Measurements from ENCODE around the gene AKAP13.

Gene AKAP13

GRCh38 chr15:85472349-85472748 is 91.9 kb downstream of the AKAP13 start:
- H3K4me3 ChIP-seq (ENCODE audit: low read depth, low read length), result no peak overlapping the region
- DNase-seq (ENCODE audit: low read depth), result no peak
- TF ChIP-seq CTCF (IDR thresholded peaks at IDR 0.05; ENCODE audit: low read depth, low read length), result no peak
- no peak for TF ChIP-seq MYC (IDR thresholded peaks at IDR 0.05; ENCODE audit: low read depth, low read length)
- no peak for TF ChIP-seq POLR2A (IDR thresholded peaks at IDR 0.05; ENCODE audit: extremely low read depth, insufficient read length)
- no peak for TF ChIP-seq MAX (IDR thresholded peaks at IDR 0.05; ENCODE audit: low read depth, low read length)

- H3K4me3 ChIP-seq (ENCODE audit: low read depth, low read length), result no peak overlapping the region
- DNase-seq (ENCODE audit: low read depth), result no peak
- TF ChIP-seq CTCF (IDR thresholded peaks at IDR 0.05; ENCODE audit: low read depth, low read length) (no peak), POLR2A (IDR thresholded peaks at IDR 0.05; ENCODE audit: extremely low read depth, insufficient read length) (no peak), MAX (IDR thresholded peaks at IDR 0.05; ENCODE audit: low read depth, low read length) (no peak), MYC (IDR thresholded peaks at IDR 0.05; ENCODE audit: low read depth, low read length) (no peak)
Measured at GRCh38 chr15:85473455-85473854, 93.1 kb downstream of the AKAP13 start.

GRCh38 chr15:85474700-85475316 is 94.4 kb downstream of the AKAP13 start:
- TF ChIP-seq POLR2A (IDR thresholded peaks at IDR 0.05; ENCODE audit: extremely low read depth, insufficient read length), result no peak
- no peak for TF ChIP-seq CTCF (IDR thresholded peaks at IDR 0.05; ENCODE audit: low read depth, low read length)
- TF ChIP-seq MAX (IDR thresholded peaks at IDR 0.05; ENCODE audit: low read depth, low read length), result no peak
- TF ChIP-seq MYC (IDR thresholded peaks at IDR 0.05; ENCODE audit: low read depth, low read length), result no peak
- DNase-seq (ENCODE audit: low read depth), result no peak
- H3K4me3 ChIP-seq (ENCODE audit: low read depth, low read length), result no peak overlapping the region

- DNase-seq (ENCODE audit: low read depth), result peak; percentile 81
- H3K4me3 ChIP-seq (ENCODE audit: low read depth, low read length), result no peak overlapping the region
- no peak for TF ChIP-seq MAX (IDR thresholded peaks at IDR 0.05; ENCODE audit: low read depth, low read length)
- no peak for TF ChIP-seq CTCF (IDR thresholded peaks at IDR 0.05; ENCODE audit: low read depth, low read length)
- no peak for TF ChIP-seq POLR2A (IDR thresholded peaks at IDR 0.05; ENCODE audit: extremely low read depth, insufficient read length)
Measured at GRCh38 chr15:85475317-85475701, 94.9 kb downstream of the AKAP13 start.

GRCh38 chr15:85475711-85476110 is 95.3 kb downstream of the AKAP13 start:
- TF ChIP-seq MAX (IDR thresholded peaks at IDR 0.05; ENCODE audit: low read depth, low read length), result no peak
- TF ChIP-seq CTCF (IDR thresholded peaks at IDR 0.05; ENCODE audit: low read depth, low read length), result no peak
- TF ChIP-seq POLR2A (IDR thresholded peaks at IDR 0.05; ENCODE audit: extremely low read depth, insufficient read length), result no peak
- no peak for TF ChIP-seq MYC (IDR thresholded peaks at IDR 0.05; ENCODE audit: low read depth, low read length)
- H3K4me3 ChIP-seq (ENCODE audit: low read depth, low read length), result no peak overlapping the region
- DNase-seq (ENCODE audit: low read depth), result no peak

Data from NB4 (cell line).